Adrenal gland (tissue), 5 donors: Measurements from ENCODE around the gene C11orf68.

Experiments
- CTCF ChIP-seq, 6 experiments: fragments of 450-650 bp in 4 of 6; fragments of 200-600 bp in 2 of 6; sonication (generic) in 1 of 6; IDR thresholded peaks; 1 replicate in 5 of 6; 2 replicates in 1 of 6; pipeline versions ENCODE4 v1.5.1 to v1.8.0; 2016 to 2021; ENCODE audit warnings: antibody characterized with exemption in 6 of 6, mild to moderate bottlenecking in 2 of 6, moderate library complexity in 1 of 6
- POLR2A ChIP-seq, 2 donors: fragments of 450-650 bp; IDR thresholded peaks; one replicate each; pipeline ENCODE4 v1.6.1; 2017; ENCODE audit warnings: antibody characterized with exemption in 2 of 2, mild to moderate bottlenecking in 2 of 2, moderate library complexity in 1 of 2
- donor health status: DM: no; HTN: no; CAD: no.

- TF ChIP-seq CTCF (IDR thresholded peaks at IDR 0.05) = no peak
- no peak for TF ChIP-seq POLR2A (IDR thresholded peaks at IDR 0.05)
Observed at GRCh38 chr11:65920372-65920802, 1.5 kb upstream of the C11orf68 start.
